SK-N-SH treated with all-trans-retinoic acid at 6 μM for 48 hours (cell line): Measurements from ENCODE around the gene SPOPL.

Experiments used
- ATAC-seq: fragments of 200-7000 bp; cut with Tn5 transposase; 3 replicates; pipeline ENCODE4 v1.9.1; 2020; ENCODE audit warnings: mild to moderate bottlenecking, moderate library complexity
- ARNTL ChIP-seq: fragments of 450-650 bp; formaldehyde crosslinking; IDR thresholded peaks from 2 replicates; pipeline ENCODE4 v1.5.0; 2020; ENCODE audit warnings: low read depth, mild to moderate bottlenecking, moderate library complexity, borderline replicate concordance
- BACH2 ChIP-seq: fragments of 250-450 bp; sonication (Bioruptor Pico); IDR thresholded peaks from 2 replicates; pipeline ENCODE4 v1.9.0; 2021; ENCODE audit warnings: mild to moderate bottlenecking, borderline replicate concordance
- CREB5 ChIP-seq: fragments of 250-450 bp; sonication (Bioruptor Pico); IDR thresholded peaks from 2 replicates; pipeline ENCODE4 v1.5.1; 2020; ENCODE audit warnings: low read depth, mild to moderate bottlenecking, moderate library complexity
- CSDC2 ChIP-seq: fragments of 250-450 bp; sonication (Bioruptor Pico); IDR thresholded peaks from 2 replicates; pipeline ENCODE4 v1.5.0; 2020; ENCODE audit warnings: mild to moderate bottlenecking, moderate library complexity
- CSRNP3 ChIP-seq: fragments of 250-450 bp; sonication (Bioruptor Pico); IDR thresholded peaks from 2 replicates; pipeline ENCODE4 v1.5.1; 2021; ENCODE audit warnings: mild to moderate bottlenecking, moderate library complexity
- ESRRG ChIP-seq: fragments of 250-450 bp; sonication (Bioruptor Pico); IDR thresholded peaks from 2 replicates; pipeline ENCODE4 v1.6.1; 2021; ENCODE audit warnings: mild to moderate bottlenecking
- ISL1 ChIP-seq: fragments of 250-450 bp; sonication (Bioruptor Pico); IDR thresholded peaks from 2 replicates; pipeline ENCODE4 v2.1.2; 2022; ENCODE audit warnings: mild to moderate bottlenecking, moderate library complexity
- OSR1 ChIP-seq: fragments of 250-450 bp; sonication (Bioruptor Pico); IDR thresholded peaks from 2 replicates; pipeline ENCODE4 v1.8.0; 2022; ENCODE audit warnings: moderate library complexity, mild to moderate bottlenecking, inconsistent platforms
- PATZ1 ChIP-seq: fragments of 250-450 bp; sonication (Bioruptor Pico); IDR thresholded peaks from 2 replicates; pipeline ENCODE4 v1.8.0; 2020; ENCODE audit warnings: mild to moderate bottlenecking, moderate library complexity, borderline replicate concordance
- POU6F1 ChIP-seq: fragments of 250-450 bp; sonication (Bioruptor Pico); IDR thresholded peaks from 2 replicates; pipeline ENCODE4 v1.8.0; 2021; ENCODE audit warnings: low read depth, mild to moderate bottlenecking, moderate library complexity, borderline replicate concordance
- RARB ChIP-seq: fragments of 250-450 bp; sonication (Bioruptor Pico); IDR thresholded peaks from 2 replicates; pipeline ENCODE4 v1.8.0; 2021; ENCODE audit warnings: mild to moderate bottlenecking, moderate library complexity
- SNAI2 ChIP-seq: fragments of 250-450 bp; sonication (Bioruptor Pico); IDR thresholded peaks from 2 replicates; pipeline ENCODE4 v1.5.0; 2020; ENCODE audit warnings: mild to moderate bottlenecking, moderate library complexity
- TCF4 ChIP-seq: fragments of 250-450 bp; sonication (Bioruptor Pico); IDR thresholded peaks from 2 replicates; pipeline ENCODE4 v1.8.0; 2021; ENCODE audit warnings: mild to moderate bottlenecking, moderate library complexity, borderline replicate concordance
- TOX ChIP-seq: fragments of 250-450 bp; sonication (Bioruptor Pico); IDR thresholded peaks from 2 replicates; pipeline ENCODE4 v1.8.0; 2021; ENCODE audit warnings: mild to moderate bottlenecking, moderate library complexity, borderline replicate concordance
- TSHZ2 ChIP-seq: fragments of 250-450 bp; sonication (Bioruptor Pico); IDR thresholded peaks from 2 replicates; pipeline ENCODE4 v1.5.0; 2020; ENCODE audit warnings: mild to moderate bottlenecking, moderate library complexity
- ZC3H10 ChIP-seq: fragments of 250-450 bp; sonication (Bioruptor Pico); IDR thresholded peaks from 2 replicates; pipeline ENCODE4 v1.5.1; 2021; ENCODE audit warnings: mild to moderate bottlenecking, moderate library complexity
- ZFP3 ChIP-seq: fragments of 250-450 bp; sonication (Bioruptor Pico); IDR thresholded peaks from 2 replicates; pipeline ENCODE4 v1.5.0; 2020; ENCODE audit warnings: mild to moderate bottlenecking, moderate library complexity
- ZFP30 ChIP-seq: fragments of 450-650 bp; formaldehyde crosslinking; IDR thresholded peaks from 2 replicates; pipeline ENCODE4 v1.5.0; 2022; ENCODE audit warnings: mild to moderate bottlenecking, moderate library complexity
- ZNF565 ChIP-seq: fragments of 450-650 bp; formaldehyde crosslinking; conservative IDR thresholded peaks from 2 replicates; pipeline ENCODE4 v1.5.0; 2020; ENCODE audit warnings: low read depth, mild to moderate bottlenecking, moderate library complexity
- ZNF70 ChIP-seq: fragments of 450-650 bp; formaldehyde crosslinking; IDR thresholded peaks from 2 replicates; pipeline ENCODE4 v1.5.0; 2020; ENCODE audit warnings: mild to moderate bottlenecking, moderate library complexity
- ZNF8 ChIP-seq: fragments of 450-650 bp; formaldehyde crosslinking; IDR thresholded peaks from 2 replicates; pipeline ENCODE4 v1.5.0; 2020; ENCODE audit warnings: mild to moderate bottlenecking, moderate library complexity

Gene SPOPL

GRCh38 chr2:138500592-138501424 is 762 bp upstream of the SPOPL start:
- peak; percentile 31 for ATAC-seq
- no peak for TF ChIP-seq POU6F1
- TF ChIP-seq CSDC2 (CRISPR knock-in tag) = no peak
- no peak for TF ChIP-seq ISL1 (CRISPR knock-in tag)
- TF ChIP-seq TSHZ2 (CRISPR knock-in tag) = no peak
- no peak for TF ChIP-seq RARB (CRISPR knock-in tag)
- no peak for TF ChIP-seq ESRRG (CRISPR knock-in tag)
- no peak for TF ChIP-seq TOX (CRISPR knock-in tag)
- TF ChIP-seq ZNF70 = no peak
- no peak for TF ChIP-seq ARNTL (CRISPR knock-in tag)
- TF ChIP-seq ZNF565 (CRISPR knock-in tag) = no peak
- TF ChIP-seq CREB5 (CRISPR knock-in tag) = no peak
- TF ChIP-seq TCF4 (CRISPR knock-in tag) = no peak
- no peak for TF ChIP-seq ZC3H10
- TF ChIP-seq BACH2 (CRISPR knock-in tag) = no peak
- TF ChIP-seq PATZ1 = no peak
- no peak for TF ChIP-seq CSRNP3 (CRISPR knock-in tag)
- no peak for TF ChIP-seq ZNF8
- TF ChIP-seq SNAI2 = no peak
- TF ChIP-seq OSR1 (CRISPR knock-in tag) = no peak

GRCh38 chr2:138502255-138503086 is 901 bp downstream of the SPOPL start:
- no peak for TF ChIP-seq ZNF8
- no peak for TF ChIP-seq CSRNP3 (CRISPR knock-in tag)
- TF ChIP-seq POU6F1 = no peak
- no peak for TF ChIP-seq BACH2 (CRISPR knock-in tag)
- no peak for TF ChIP-seq ZNF565 (CRISPR knock-in tag)
- no peak for TF ChIP-seq ZFP30
- no peak for TF ChIP-seq OSR1 (CRISPR knock-in tag)
- TF ChIP-seq ZFP3 (CRISPR knock-in tag) = no peak
- ATAC-seq = peak; percentile 34
